ENCODE results near the gene EGFR.

Gene EGFR

GRCh38 chr7:55060636-55061022 lies 41.8 kb downstream of the EGFR start:
- Histone ChIP-seq H3K4me3 (no peak overlapping the region), H4K20me1 (no peaks in the 10 kb centered on the region), H3K27ac (no peak overlapping the region), H3K27me3 (peaks cover 0 to 26% (median 0%) of the 10 kb centered on the region in 11 experiments; a peak in 3 of 22 replicates), H3K4me1 (peaks cover 7 to 16% (median 9%) of the 10 kb centered on the region in 10 experiments), H3K4me2 (no peak overlapping the region), H3K9me3 (replicated peaks in 1 of 11) (no peaks in the 10 kb centered on the region), H3K9ac (no peak overlapping the region), H3K36me3 (no peaks in the 10 kb centered on the region)
- no peak for TF ChIP-seq Cebpa-rat (IDR thresholded peaks at IDR 0.05)

DNA sequence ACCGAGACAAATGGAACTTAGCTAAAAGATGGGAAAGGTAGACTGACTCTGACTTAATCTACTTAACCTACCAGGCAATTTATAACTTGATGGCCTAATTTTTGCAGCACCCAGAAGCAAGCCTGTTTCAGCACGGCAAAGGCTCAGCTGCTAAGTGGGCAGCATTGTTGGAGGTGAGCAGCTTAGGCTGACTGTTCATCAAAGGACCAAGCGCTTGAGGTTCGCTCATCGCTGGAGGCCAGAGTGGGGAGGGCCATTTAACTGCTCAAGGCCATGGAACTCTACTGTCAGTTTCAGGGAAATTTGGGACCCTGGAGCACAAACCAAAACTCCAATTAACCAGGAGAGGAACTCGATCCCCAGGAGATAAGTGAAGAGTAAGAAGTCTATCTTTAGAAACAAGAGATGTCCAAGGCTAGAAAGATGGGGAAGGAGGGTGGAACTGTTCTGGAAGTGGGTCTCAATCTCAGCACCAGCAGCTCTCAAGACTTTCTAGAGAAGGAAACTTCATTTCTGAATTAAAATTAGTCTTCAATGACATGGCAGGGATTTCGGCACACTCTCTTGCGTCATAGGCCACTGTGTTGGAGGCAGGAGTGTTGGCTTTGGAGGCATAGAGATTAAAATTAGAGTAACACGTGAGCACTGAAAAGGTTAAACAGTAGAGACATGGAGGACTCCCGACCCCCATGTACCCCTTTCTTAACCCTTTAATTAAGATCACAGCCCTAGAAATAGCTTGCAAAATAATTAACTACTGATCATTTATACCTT lies 43.1 kb downstream of the EGFR start:
- Histone ChIP-seq H3K27me3 (peaks cover 0 to 38% (median 0%) of the 10 kb centered on the region in 11 experiments; a peak in 3 of 22 replicates), H3K27ac (no peak overlapping the region), H3K36me3 (no peaks in the 10 kb centered on the region), H4K20me1 (no peaks in the 10 kb centered on the region; a peak in 1 of 22 replicates), H3K4me2 (no peak overlapping the region), H3K4me1 (peaks cover 12 to 18% (median 13%) of the 10 kb centered on the region in 10 experiments), H3K9ac (no peak overlapping the region), H3K4me3 (no peak overlapping the region), H3K9me3 (replicated peaks in 1 of 11) (no peaks in the 10 kb centered on the region)
- TF ChIP-seq Cebpa-rat (IDR thresholded peaks at IDR 0.05) = no peak

DNA sequence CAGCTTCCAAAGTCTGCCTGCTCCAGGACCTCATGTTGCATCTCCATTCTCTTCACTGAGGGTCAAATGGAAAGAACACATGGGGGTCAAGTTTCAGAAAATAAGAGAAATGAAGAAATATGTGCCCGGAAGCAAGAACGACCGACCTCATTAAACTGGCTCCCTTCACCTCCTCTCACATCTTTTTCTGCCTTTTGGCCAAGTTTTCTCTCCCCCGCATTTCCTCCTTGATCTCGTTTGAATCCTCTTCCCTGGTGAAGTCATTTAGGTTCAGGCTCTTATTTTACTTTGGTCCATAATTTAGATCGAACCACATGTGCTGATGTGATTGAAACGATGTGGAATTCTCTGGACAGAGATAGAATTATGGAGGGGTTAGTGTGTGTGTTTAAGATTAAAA lies 44.2 kb downstream of the EGFR start:
- Histone ChIP-seq H4K20me1 (no peaks in the 10 kb centered on the region; a peak in 1 of 22 replicates), H3K4me1 (peaks cover 12 to 18% (median 13%) of the 10 kb centered on the region in 10 experiments), H3K9me3 (replicated peaks in 1 of 11) (no peaks in the 10 kb centered on the region), H3K4me2 (no peak overlapping the region), H3K27me3 (peaks cover 0 to 41% (median 0%) of the 10 kb centered on the region in 11 experiments; a peak in 3 of 22 replicates), H3K27ac (no peak overlapping the region), H3K9ac (no peak overlapping the region), H3K4me3 (no peak overlapping the region), H3K36me3 (no peaks in the 10 kb centered on the region)
- no peak for TF ChIP-seq Cebpa-rat (IDR thresholded peaks at IDR 0.05)

DNA sequence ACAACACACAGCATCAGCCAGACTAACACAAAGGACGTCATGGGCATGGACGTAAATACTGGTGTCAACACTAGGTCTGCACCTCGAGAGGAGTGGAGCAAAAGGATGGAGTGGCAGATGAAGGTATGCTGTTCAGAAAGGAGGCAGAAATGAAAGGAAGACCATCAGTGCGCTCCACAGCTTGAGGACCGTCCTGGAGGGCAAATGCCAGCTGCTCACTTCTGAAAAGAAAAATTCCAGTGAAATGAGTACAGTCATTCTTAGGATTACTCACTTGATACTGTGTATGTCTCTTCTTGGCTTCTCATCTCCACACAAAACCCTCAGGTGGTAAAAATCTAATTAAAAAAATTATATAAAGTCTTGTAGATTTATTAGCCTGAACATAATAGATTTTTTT lies 44.8 kb downstream of the EGFR start:
- peaks cover 12 to 18% (median 13%) of the 10 kb centered on the region in 10 experiments for H3K4me1 ChIP-seq
- no peak for TF ChIP-seq Cebpa-rat (IDR thresholded peaks at IDR 0.05)
- no peak overlapping the region for H3K4me3 ChIP-seq
- H3K27ac ChIP-seq = no peak overlapping the region
- H3K9me3 ChIP-seq (replicated peaks in 1 of 11) = no peaks in the 10 kb centered on the region
- peaks cover 0 to 47% (median 0%) of the 10 kb centered on the region in 11 experiments; a peak in 3 of 22 replicates for H3K27me3 ChIP-seq
- no peak overlapping the region for H3K4me2 ChIP-seq
- no peaks in the 10 kb centered on the region; a peak in 2 of 22 replicates for H4K20me1 ChIP-seq
- no peak overlapping the region for H3K9ac ChIP-seq
- no peaks in the 10 kb centered on the region for H3K36me3 ChIP-seq

GRCh38 chr7:55065079-55065478 lies 46.3 kb downstream of the EGFR start:
- Histone ChIP-seq H3K9ac (no peak overlapping the region), H4K20me1 (no peaks in the 10 kb centered on the region; a peak in 2 of 22 replicates), H3K4me2 (peak overlapping the region; percentile 22 to 53 (median 39); a peak in 19 of 22 replicates)

DNA sequence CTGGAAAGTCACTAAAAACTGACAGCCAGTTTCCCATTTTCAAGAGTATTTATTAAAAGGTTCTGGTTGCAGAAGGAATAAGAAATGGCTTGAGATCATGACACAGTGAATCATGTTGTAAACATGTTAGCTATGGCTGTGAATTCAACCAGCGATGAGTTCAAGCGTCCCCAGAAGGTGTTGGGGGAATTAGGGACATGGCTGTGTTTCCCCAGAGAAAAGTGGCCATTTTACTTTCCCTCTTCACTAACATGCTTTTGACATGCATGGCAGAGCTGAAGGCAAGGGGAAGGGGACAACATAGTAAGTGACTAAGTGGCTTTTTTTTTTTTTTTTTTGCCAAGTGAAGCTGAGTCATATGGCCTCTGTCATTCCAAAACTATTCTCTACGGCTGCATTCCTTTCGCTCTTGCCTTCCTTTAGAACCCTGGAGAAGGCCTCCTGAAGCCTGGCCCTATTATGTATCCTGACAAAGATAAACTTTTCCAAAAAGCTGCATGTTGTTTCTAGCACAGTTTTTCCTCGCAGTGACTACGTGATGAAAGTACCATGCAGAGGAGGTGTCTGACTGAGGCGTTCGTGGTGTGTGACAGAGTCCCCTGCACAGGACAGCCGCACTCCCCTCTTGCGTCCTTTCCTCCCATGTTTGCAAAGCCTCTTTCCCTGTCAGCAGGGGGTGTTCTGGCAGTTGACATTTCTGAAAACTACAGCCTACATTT lies 46.9 kb downstream of the EGFR start:
- no peak overlapping the region for H3K9ac ChIP-seq
- no peak overlapping the region for H3K4me3 ChIP-seq
- no peaks in the 10 kb centered on the region; a peak in 2 of 22 replicates for H4K20me1 ChIP-seq
- no peaks in the 10 kb centered on the region for H3K9me3 ChIP-seq (replicated peaks in 1 of 11)
- peaks cover 12 to 22% (median 13%) of the 10 kb centered on the region in 10 experiments for H3K4me1 ChIP-seq
- no peak for TF ChIP-seq Cebpa-rat (IDR thresholded peaks at IDR 0.05)
- peak overlapping the region; percentile 22 to 53 (median 39); a peak in 21 of 22 replicates for H3K4me2 ChIP-seq
- H3K27me3 ChIP-seq = peaks cover 0 to 67% (median 0%) of the 10 kb centered on the region in 11 experiments; a peak in 4 of 22 replicates
- no peak overlapping the region for H3K27ac ChIP-seq
- no peaks in the 10 kb centered on the region for H3K36me3 ChIP-seq

More at GRCh38 chr7:55065079-55065478, 46.3 kb downstream of the EGFR start:
- no peaks in the 10 kb centered on the region for H3K9me3 ChIP-seq (replicated peaks in 1 of 11)
- no peak overlapping the region for H3K27ac ChIP-seq
- no peak overlapping the region for H3K4me3 ChIP-seq
- TF ChIP-seq Cebpa-rat (IDR thresholded peaks at IDR 0.05) = no peak
- H3K4me1 ChIP-seq = peaks cover 12 to 18% (median 13%) of the 10 kb centered on the region in 10 experiments
- H3K27me3 ChIP-seq = peaks cover 0 to 61% (median 0%) of the 10 kb centered on the region in 11 experiments; a peak in 4 of 22 replicates
- no peaks in the 10 kb centered on the region for H3K36me3 ChIP-seq

- H3K9ac ChIP-seq = no peak overlapping the region
These were observed 47.7 kb downstream of the EGFR start for GRCh38 chr7:55066524-55066923.

DNA sequence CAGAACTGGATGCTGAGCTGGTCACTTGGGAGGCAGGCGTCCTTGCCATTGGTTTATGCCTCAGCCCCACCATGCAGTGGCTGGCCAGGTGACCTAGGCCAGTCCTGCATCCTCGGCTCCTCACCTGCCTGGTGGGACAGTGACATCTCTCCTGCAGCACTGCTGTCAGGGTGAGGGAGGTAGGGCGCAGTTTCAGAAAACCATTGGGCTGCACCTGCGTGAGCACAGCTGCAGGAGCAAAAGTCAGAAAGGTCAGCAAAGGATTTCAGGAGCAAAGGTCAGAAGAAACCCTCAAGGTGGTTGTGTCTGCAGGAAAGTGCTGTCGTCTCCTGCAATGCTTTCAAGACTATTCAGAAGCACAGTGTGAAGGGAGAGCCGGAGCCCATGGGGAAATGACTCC lies 48.1 kb downstream of the EGFR start:
- H3K27ac ChIP-seq = no peak overlapping the region
- no peaks in the 10 kb centered on the region; a peak in 2 of 22 replicates for H4K20me1 ChIP-seq
- H3K4me3 ChIP-seq = no peak overlapping the region
- no peak for TF ChIP-seq Cebpa-rat (IDR thresholded peaks at IDR 0.05)
- H3K4me1 ChIP-seq = peaks cover 12 to 30% (median 13%) of the 10 kb centered on the region in 10 experiments
- H3K9ac ChIP-seq = no peak overlapping the region
- H3K4me2 ChIP-seq = no peak overlapping the region
- peaks cover 0 to 76% (median 0%) of the 10 kb centered on the region in 11 experiments; a peak in 4 of 22 replicates for H3K27me3 ChIP-seq
- no peaks in the 10 kb centered on the region for H3K9me3 ChIP-seq (replicated peaks in 1 of 11)
- no peaks in the 10 kb centered on the region for H3K36me3 ChIP-seq

More at GRCh38 chr7:55066524-55066923, 47.7 kb downstream of the EGFR start:
- 0 out of 22 replicates have a peak overlapping the region, but pooled peaks of 1 of the 11 experiments have one; percentile 48 for H3K4me2 ChIP-seq
- no peak overlapping the region for H3K27ac ChIP-seq
- peaks cover 0 to 75% (median 0%) of the 10 kb centered on the region in 11 experiments; a peak in 4 of 22 replicates for H3K27me3 ChIP-seq
- H4K20me1 ChIP-seq = no peaks in the 10 kb centered on the region; a peak in 2 of 22 replicates
- no peaks in the 10 kb centered on the region for H3K9me3 ChIP-seq (replicated peaks in 1 of 11)
- no peak for TF ChIP-seq Cebpa-rat (IDR thresholded peaks at IDR 0.05)
- no peak overlapping the region for H3K4me3 ChIP-seq
- no peaks in the 10 kb centered on the region for H3K36me3 ChIP-seq
- peaks cover 12 to 30% (median 13%) of the 10 kb centered on the region in 10 experiments for H3K4me1 ChIP-seq

GRCh38 chr7:55067748-55068147 lies 48.9 kb downstream of the EGFR start:
- H3K27ac ChIP-seq = no peak overlapping the region
- H3K36me3 ChIP-seq = no peaks in the 10 kb centered on the region
- H3K9ac ChIP-seq = no peak overlapping the region

More at GRCh38 chr7:55067748-55068147, 48.9 kb downstream of the EGFR start:
- Histone ChIP-seq H3K27me3 (peaks cover 0 to 76% (median 0%) of the 10 kb centered on the region in 11 experiments; a peak in 5 of 22 replicates), H4K20me1 (no peaks in the 10 kb centered on the region; a peak in 2 of 22 replicates), H3K4me1 (peaks cover 12 to 30% (median 17%) of the 10 kb centered on the region in 10 experiments), H3K4me3 (no peak overlapping the region), H3K9me3 (replicated peaks in 1 of 11) (no peaks in the 10 kb centered on the region), H3K4me2 (no peak overlapping the region)
- TF ChIP-seq Cebpa-rat (IDR thresholded peaks at IDR 0.05) = no peak

Data from BLaER1 treated with 17β-estradiol and CSF1 and Interleukin-3, amounts not matched to agents 10 nM and 100 nM (cell line).